CD4-positive, alpha-beta T cell treated with Interleukin-6 for 4 hours (primary cell): Measurements from ENCODE around the gene MBNL2.
A peak's percentile ranks its signal among the peaks of the same experiment; 100 is the strongest.

Experiments
- DNase-seq: peaks from one replicate; pipeline ENCODE4 v3.0.0-alpha.2; 2020; ENCODE audit warnings: mixed read lengths

Gene MBNL2

GRCh38 chr13:97432917-97433726 is 211.0 kb downstream of the MBNL2 start:
- peak; percentile 95 for DNase-seq

- peak; percentile 91 for DNase-seq
These were observed 211.7 kb downstream of the MBNL2 start, which contains the start of gene RAP2A for GRCh38 chr13:97433727-97434396. Gene RAP2A, plus strand, starts transcription at chr13:97434169. Its CDS starts 302 bp downstream, at chr13:97434471.

- peak; percentile 39 for DNase-seq
These were observed 212.5 kb downstream of the MBNL2 start for GRCh38 chr13:97434397-97435201.

- DNase-seq = no peak
These were observed 213.2 kb downstream of the MBNL2 start for GRCh38 chr13:97435323-97435722.

GRCh38 chr13:97435794-97436193 is 213.7 kb downstream of the MBNL2 start:
- DNase-seq = no peak

GRCh38 chr13:97436845-97437244 is 214.7 kb downstream of the MBNL2 start:
- DNase-seq = no peak

- DNase-seq = no peak
These were observed 215.6 kb downstream of the MBNL2 start for GRCh38 chr13:97437729-97438128.

GRCh38 chr13:97438856-97439595 is 216.9 kb downstream of the MBNL2 start:
- no peak for DNase-seq

GRCh38 chr13:97440598-97441170 is 218.6 kb downstream of the MBNL2 start:
- no peak for DNase-seq

GRCh38 chr13:97441368-97441767 is 219.2 kb downstream of the MBNL2 start:
- DNase-seq = no peak
